HG03558 (cell line): Measurements from ENCODE around the gene ADM2.

Experiments
- ATAC-seq: cut with Tn5 transposase; IDR thresholded peaks from one replicate; pipeline ENCODE4 v1.9.1; 2021; ENCODE audit warnings: moderate number of reproducible peaks; ENCODE audit not compliant: unreplicated experiment; ENCODE audit errors: extremely low read depth

The ADM2 gene

GRCh38 chr22:50465066-50465930 is 16.0 kb upstream of the ADM2 start:
- ATAC-seq = no peak

GRCh38 chr22:50467341-50467740 is 14.0 kb upstream of the ADM2 start:
- no peak for ATAC-seq

- ATAC-seq = no peak
These were observed 13.4 kb upstream of the ADM2 start for GRCh38 chr22:50467773-50468440.

GRCh38 chr22:50468626-50469025 is 12.7 kb upstream of the ADM2 start:
- no peak for ATAC-seq

- ATAC-seq = no peak
These were observed 11.7 kb upstream of the ADM2 start for GRCh38 chr22:50469377-50470305.

GRCh38 chr22:50470491-50470890 is 10.9 kb upstream of the ADM2 start:
- ATAC-seq = no peak

GRCh38 chr22:50471197-50471847 is 10.0 kb upstream of the ADM2 start:
- no peak for ATAC-seq

GRCh38 chr22:50471962-50472361 is 9.4 kb upstream of the ADM2 start:
- no peak for ATAC-seq

GRCh38 chr22:50473088-50473487 is 8.3 kb upstream of the ADM2 start:
- no peak for ATAC-seq

- no peak for ATAC-seq
These were observed 7.3 kb upstream of the ADM2 start for GRCh38 chr22:50473855-50474671.

GRCh38 chr22:50474710-50475651 is 6.4 kb upstream of the ADM2 start, which contains the start of gene SBF1:
SBF1 (minus strand) TSS chr22:50475035; CDS start chr22:50474840, 195 bp downstream.
- peak; percentile 49 for ATAC-seq

GRCh38 chr22:50475652-50476002 is 5.7 kb upstream of the ADM2 start:
- ATAC-seq = no peak

- ATAC-seq = no peak
These were observed 4.5 kb upstream of the ADM2 start for GRCh38 chr22:50476868-50477267.

- ATAC-seq = no peak
These were observed 3.4 kb upstream of the ADM2 start for GRCh38 chr22:50477923-50478322.

- ATAC-seq = no peak
These were observed 1.6 kb upstream of the ADM2 start for GRCh38 chr22:50479721-50480120.

- ATAC-seq = no peak
These were observed 301 bp upstream of the ADM2 start for GRCh38 chr22:50481045-50481439.

GRCh38 chr22:50482107-50483074 is 1.0 kb downstream of the ADM2 start:
- ATAC-seq = no peak
